ENCODE measurements around the gene CLMP. TPM values are rescaled to one million over a fixed set of nuclear protein-coding genes. Genes with fewer than 3 reads are reported as not detected.

Gene CLMP
- polyA plus RNA-seq, 3 donors = 0.33 TPM; not detected in 2

DNA sequence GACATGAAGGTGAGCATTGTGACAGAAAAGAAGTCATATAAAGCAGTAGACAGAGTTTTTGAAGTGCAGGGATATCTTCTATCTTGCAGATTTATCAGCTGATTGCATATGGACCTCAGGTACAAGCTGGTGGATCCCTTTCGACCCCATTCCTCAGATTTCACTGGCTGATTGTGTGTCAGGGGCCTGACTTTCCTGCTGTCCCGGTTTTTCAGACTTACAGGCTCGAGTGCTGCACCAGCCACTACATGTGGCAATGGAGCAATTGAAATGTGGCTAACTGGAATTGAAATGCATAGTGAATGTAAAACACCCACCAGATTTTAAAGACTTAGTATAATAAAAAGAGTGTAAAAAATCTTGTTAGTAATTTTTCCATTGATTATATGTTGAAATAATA is 50.3 kb downstream of the CLMP start:
- DNase-seq = no peak
- Mint-ChIP-seq H3K4me3 (no peak overlapping the region), H3K4me1 (no peaks in the 10 kb centered on the region), H3K36me3 (no peaks in the 10 kb centered on the region), H3K9me3 (peaks cover 0 to 5% (median 0%) of the 10 kb centered on the region in 7 donors), H3K27ac (peak overlapping the region in 1 of 7 donors; percentile 58), H3K27me3 (ENCODE audit: low read depth in 3 of 3) (peaks cover 0 to 5% (median 1%) of the 10 kb centered on the region in 3 donors)
- intact Hi-C loops (cut with micrococcal nuclease) = no loop called here
- H3K4me2 ChIP-seq (replicated peaks; ENCODE audit: extremely low read depth, low read length, poor library complexity, severe bottlenecking) = no peak overlapping the region
- H3K79me2 ChIP-seq (ENCODE audit: insufficient read depth, low read length) = no peaks in the 10 kb centered on the region
- H4K20me1 ChIP-seq (ENCODE audit: insufficient read depth, low read length) = no peaks in the 10 kb centered on the region
- H2AFZ ChIP-seq (ENCODE audit: insufficient read depth, low read depth, low read length, poor library complexity, severe bottlenecking) = no peak overlapping the region
- H3K27ac ChIP-seq (ENCODE audit: low read depth in 1 of 2, low read length in 2 of 2) = no peak overlapping the region
- H3K4me3 ChIP-seq (replicated peaks in 1 of 3; ENCODE audit: low read depth in 2 of 3, low read length in 3 of 3) = no peak overlapping the region
- no peaks in the 10 kb centered on the region for H3K36me3 ChIP-seq (replicated peaks in 1 of 2; ENCODE audit: control insufficient read depth in 1 of 2, insufficient read depth in 2 of 2, low read length in 2 of 2)
- TF ChIP-seq, protein P1, sequence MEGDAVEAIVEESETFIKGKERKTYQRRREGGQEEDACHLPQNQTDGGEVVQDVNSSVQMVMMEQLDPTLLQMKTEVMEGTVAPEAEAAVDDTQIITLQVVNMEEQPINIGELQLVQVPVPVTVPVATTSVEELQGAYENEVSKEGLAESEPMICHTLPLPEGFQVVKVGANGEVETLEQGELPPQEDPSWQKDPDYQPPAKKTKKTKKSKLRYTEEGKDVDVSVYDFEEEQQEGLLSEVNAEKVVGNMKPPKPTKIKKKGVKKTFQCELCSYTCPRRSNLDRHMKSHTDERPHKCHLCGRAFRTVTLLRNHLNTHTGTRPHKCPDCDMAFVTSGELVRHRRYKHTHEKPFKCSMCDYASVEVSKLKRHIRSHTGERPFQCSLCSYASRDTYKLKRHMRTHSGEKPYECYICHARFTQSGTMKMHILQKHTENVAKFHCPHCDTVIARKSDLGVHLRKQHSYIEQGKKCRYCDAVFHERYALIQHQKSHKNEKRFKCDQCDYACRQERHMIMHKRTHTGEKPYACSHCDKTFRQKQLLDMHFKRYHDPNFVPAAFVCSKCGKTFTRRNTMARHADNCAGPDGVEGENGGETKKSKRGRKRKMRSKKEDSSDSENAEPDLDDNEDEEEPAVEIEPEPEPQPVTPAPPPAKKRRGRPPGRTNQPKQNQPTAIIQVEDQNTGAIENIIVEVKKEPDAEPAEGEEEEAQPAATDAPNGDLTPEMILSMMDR (IDR thresholded peaks at IDR 0.05) = no peak
- H3K9ac ChIP-seq (ENCODE audit: insufficient read depth, low read length, poor library complexity, severe bottlenecking) = no peak overlapping the region
- no peaks in the 10 kb centered on the region for H3K27me3 ChIP-seq (ENCODE audit: control insufficient read depth in 2 of 2, insufficient read depth in 2 of 2, low read length in 2 of 2)
- H3K9me3 ChIP-seq (replicated peaks in 1 of 2; ENCODE audit: control insufficient read depth in 1 of 2, insufficient read depth in 1 of 2, low read length in 2 of 2) = no peaks in the 10 kb centered on the region
- WGBS (ENCODE audit: insufficient coverage) = 100% methylated on average over 1 of the region's 3 CpGs
- no peaks in the 10 kb centered on the region for H3K4me1 ChIP-seq (ENCODE audit: control insufficient read depth in 1 of 2, insufficient read depth in 2 of 2, low read length in 2 of 2)

DNA sequence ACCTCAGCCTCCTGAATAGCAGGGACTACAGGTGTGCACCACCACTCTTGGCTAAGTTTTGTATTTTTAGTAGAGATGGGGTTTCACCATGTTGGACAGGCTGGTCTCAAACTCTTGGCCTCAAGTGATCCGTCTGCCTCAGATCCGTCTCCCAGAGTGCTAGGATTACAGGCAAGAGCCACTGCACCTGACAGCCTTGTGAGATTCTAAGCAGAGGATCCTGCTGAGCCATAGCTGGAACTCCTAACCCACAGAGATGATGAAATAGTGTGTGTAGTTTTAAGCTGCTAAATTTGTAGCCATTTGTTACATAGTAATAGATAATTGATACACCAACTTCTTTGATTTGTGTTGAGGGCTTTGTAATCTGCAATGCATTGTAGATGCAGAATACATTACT is 51.1 kb downstream of the CLMP start:
- TF ChIP-seq, protein P1 (IDR thresholded peaks at IDR 0.05) = no peak
- Histone ChIP-seq H3K9ac (ENCODE audit: insufficient read depth, low read length, poor library complexity, severe bottlenecking) (no peak overlapping the region), H3K4me2 (replicated peaks; ENCODE audit: extremely low read depth, low read length, poor library complexity, severe bottlenecking) (no peak overlapping the region), H3K27me3 (ENCODE audit: control insufficient read depth in 2 of 2, insufficient read depth in 2 of 2, low read length in 2 of 2) (no peaks in the 10 kb centered on the region), H3K9me3 (replicated peaks in 1 of 2; ENCODE audit: control insufficient read depth in 1 of 2, insufficient read depth in 1 of 2, low read length in 2 of 2) (no peaks in the 10 kb centered on the region), H3K79me2 (ENCODE audit: insufficient read depth, low read length) (no peaks in the 10 kb centered on the region), H3K27ac (ENCODE audit: low read depth in 1 of 2, low read length in 2 of 2) (no peak overlapping the region), H2AFZ (ENCODE audit: insufficient read depth, low read depth, low read length, poor library complexity, severe bottlenecking) (no peak overlapping the region), H3K4me1 (ENCODE audit: control insufficient read depth in 1 of 2, insufficient read depth in 2 of 2, low read length in 2 of 2) (no peaks in the 10 kb centered on the region), H3K4me3 (replicated peaks in 1 of 3; ENCODE audit: low read depth in 2 of 3, low read length in 3 of 3) (no peak overlapping the region), H4K20me1 (ENCODE audit: insufficient read depth, low read length) (no peaks in the 10 kb centered on the region), H3K36me3 (replicated peaks in 1 of 2; ENCODE audit: control insufficient read depth in 1 of 2, insufficient read depth in 2 of 2, low read length in 2 of 2) (no peaks in the 10 kb centered on the region)
- no peak overlapping the region for H3K4me3 Mint-ChIP-seq
- H3K36me3 Mint-ChIP-seq = no peaks in the 10 kb centered on the region
- WGBS (ENCODE audit: insufficient coverage) = no CpG with 5 or more reads among the region's 2 CpGs
- peaks cover 4% of the 10 kb centered on the region for H3K4me1 Mint-ChIP-seq
- DNase-seq = no peak
- peaks cover 1 to 5% (median 2%) of the 10 kb centered on the region in 3 donors for H3K27me3 Mint-ChIP-seq (ENCODE audit: low read depth in 3 of 3)
- H3K9me3 Mint-ChIP-seq = peaks cover 0 to 5% (median 0%) of the 10 kb centered on the region in 7 donors
- intact Hi-C loops (cut with micrococcal nuclease) = no loop called here
- no peak overlapping the region for H3K27ac Mint-ChIP-seq
